OCI-LY7 (cell line): Measurements from ENCODE around the gene DSG3.

ENCODE experiments used
- CTCF ChIP-seq: fragments of 200-600 bp; sonication (generic); conservative IDR thresholded peaks from 2 replicates; pipeline ENCODE4 v1.5.1; 2014; ENCODE audit warnings: mild to moderate bottlenecking, antibody characterized with exemption, low read length, moderate library complexity, mixed read lengths
- EZH2phosphoT487 ChIP-seq: fragments of 200-600 bp; sonication (generic); IDR thresholded peaks from 2 replicates; pipeline ENCODE4 v1.6.1; 2018; ENCODE audit warnings: low read depth, borderline replicate concordance, mild to moderate bottlenecking, mixed run types, antibody characterized with exemption, low read length, moderate library complexity, mixed read lengths

GRCh38 chr18:31493941-31494340 is 46.4 kb downstream of the DSG3 start:
- TF ChIP-seq CTCF (no peak), EZH2phosphoT487 (no peak)
